ENCODE results near the gene CIROP. TPM values are rescaled to one million over a fixed set of nuclear protein-coding genes. Genes with fewer than 3 reads are reported as not detected.

CIROP gene
- total and polyA plus RNA-seq, 2 donors from 2014 or later = not detected

- no peaks in the 10 kb centered on the region for H3K27me3 ChIP-seq (ENCODE audit: control insufficient read depth, insufficient read depth, low read length)
- peaks cover 0 to 3% (median 0%) of the 10 kb centered on the region in 3 donors for H3K4me1 ChIP-seq (ENCODE audit: control insufficient read depth in 2 of 3, insufficient read depth in 2 of 3, low read depth in 1 of 3, low read length in 3 of 3)
- intact Hi-C loops (cut with DNase I) = no loop called here
- H3K27ac ChIP-seq (ENCODE audit: low read depth in 2 of 2, low read length in 2 of 2) = no peak overlapping the region
- no peak overlapping the region for H3K9ac ChIP-seq (ENCODE audit: low read length in 3 of 3)
- no peak for TF ChIP-seq CTCF (IDR thresholded peaks at IDR 0.05; ENCODE audit: borderline replicate concordance, extremely low read depth, insufficient read depth)
- FAIRE-seq (no peak), DNase-seq (no peak)
- no peaks in the 10 kb centered on the region for H3K9me3 ChIP-seq (ENCODE audit: control insufficient read depth in 2 of 3, insufficient read depth in 1 of 3, low read length in 3 of 3)
- peaks cover 0 to 31% (median 27%) of the 10 kb centered on the region in 3 donors for H3K36me3 ChIP-seq (ENCODE audit: control insufficient read depth in 2 of 3, insufficient read depth in 3 of 3, low read length in 3 of 3)
- no peak overlapping the region for H3K4me3 ChIP-seq (ENCODE audit: low read length in 3 of 3)
These were observed 26.7 kb upstream of the CIROP start for GRCh38 chr14:23131482-23131881.

GRCh38 chr14:23130871-23131270 lies 26.1 kb upstream of the CIROP start:
- no peak for FAIRE-seq
- H3K9me3 ChIP-seq (ENCODE audit: control insufficient read depth in 2 of 3, insufficient read depth in 1 of 3, low read length in 3 of 3) = no peaks in the 10 kb centered on the region
- no peak for DNase-seq
- H3K27me3 ChIP-seq (ENCODE audit: control insufficient read depth, insufficient read depth, low read length) = no peaks in the 10 kb centered on the region
- H3K4me1 ChIP-seq (ENCODE audit: control insufficient read depth in 2 of 3, insufficient read depth in 2 of 3, low read depth in 1 of 3, low read length in 3 of 3) = peaks cover 0 to 3% (median 0%) of the 10 kb centered on the region in 3 donors
- peaks cover 0 to 28% (median 23%) of the 10 kb centered on the region in 3 donors for H3K36me3 ChIP-seq (ENCODE audit: control insufficient read depth in 2 of 3, insufficient read depth in 3 of 3, low read length in 3 of 3)
- no peak overlapping the region for H3K9ac ChIP-seq (ENCODE audit: low read length in 3 of 3)
- intact Hi-C loops (cut with DNase I) = no loop called here
- H3K27ac ChIP-seq (ENCODE audit: low read depth in 2 of 2, low read length in 2 of 2) = no peak overlapping the region
- no peak overlapping the region for H3K4me3 ChIP-seq (ENCODE audit: low read length in 3 of 3)
- TF ChIP-seq CTCF (IDR thresholded peaks at IDR 0.05; ENCODE audit: borderline replicate concordance, extremely low read depth, insufficient read depth) = no peak

- H3K27me3 ChIP-seq (ENCODE audit: control insufficient read depth, insufficient read depth, low read length) = no peaks in the 10 kb centered on the region
- peaks cover 0 to 3% (median 0%) of the 10 kb centered on the region in 3 donors for H3K4me1 ChIP-seq (ENCODE audit: control insufficient read depth in 2 of 3, insufficient read depth in 2 of 3, low read depth in 1 of 3, low read length in 3 of 3)
- no peaks in the 10 kb centered on the region for H3K9me3 ChIP-seq (ENCODE audit: control insufficient read depth in 2 of 3, insufficient read depth in 1 of 3, low read length in 3 of 3)
- peak overlapping the region in 1 of 3 donors; percentile 17 for H3K9ac ChIP-seq (ENCODE audit: low read length in 3 of 3)
- no peak overlapping the region for H3K4me3 ChIP-seq (ENCODE audit: low read length in 3 of 3)
- FAIRE-seq = no peak
- no peak for DNase-seq
- H3K36me3 ChIP-seq (ENCODE audit: control insufficient read depth in 2 of 3, insufficient read depth in 3 of 3, low read length in 3 of 3) = peaks cover 0 to 26% (median 23%) of the 10 kb centered on the region in 3 donors
- H3K27ac ChIP-seq (ENCODE audit: low read depth in 2 of 2, low read length in 2 of 2) = no peak overlapping the region
- intact Hi-C loops (cut with DNase I) = no loop called here
- TF ChIP-seq CTCF (IDR thresholded peaks at IDR 0.05; ENCODE audit: borderline replicate concordance, extremely low read depth, insufficient read depth) = no peak
These were observed 25.0 kb upstream of the CIROP start for GRCh38 chr14:23129759-23130316.
